Measurements from ENCODE around the gene MAP7.

GRCh38 chr6:136439514-136440190 lies 110.6 kb downstream of the MAP7 start:
- TF ChIP-seq CTCF (IDR thresholded peaks at IDR 0.05; ENCODE audit: extremely low read depth in 1 of 2, insufficient read depth in 1 of 2, low read depth in 1 of 2, low read length in 2 of 2), result no peak
- no peak for TF ChIP-seq EZH2 (IDR thresholded peaks at IDR 0.05; ENCODE audit: borderline replicate concordance, low read depth, low read length, severe bottlenecking)
- no peak for TF ChIP-seq POLR2A (IDR thresholded peaks at IDR 0.05; ENCODE audit: low read depth, low read length)
